SK-N-SH (cell line): ENCODE measurements around the gene STAT5B. TPM values are rescaled to one million over a fixed set of nuclear protein-coding genes. Genes with fewer than 3 reads are reported as not detected.

Experiments used
- CTCF ChIA-PET: fragments of 300-600, 350-600 bp; formaldehyde crosslinking; extraction: SDS; loops from one replicate; lab custom pipeline; 2021; lab: Yijun Ruan, JAX
- POLR2A ChIA-PET: fragments of 350-600 bp; sonication (Branson Sonifier 250); formaldehyde crosslinking; extraction: SDS; loops from one replicate; lab custom pipeline; 2020; ENCODE audit warnings: antibody characterized with exemption, inconsistent platforms; lab: Yijun Ruan, JAX
- DNase-seq: peaks from one replicate; pipeline ENCODE4 v3.0.0; 2012
- H2AFZ ChIP-seq: fragments of 200-600 bp; sonication (generic); 2 replicates; pipeline ENCODE4 v1.8.1; 2016; ENCODE audit warnings: antibody characterized with exemption, mild to moderate bottlenecking, low read depth
- H3F3A ChIP-seq: fragments of 200-600 bp; sonication (generic); replicated peaks from 2 replicates; pipeline ENCODE3; 2016; ENCODE audit warnings: antibody characterized with exemption, mild to moderate bottlenecking; ENCODE audit not compliant: insufficient read depth
- H3K27ac ChIP-seq, 2 experiments: fragments of 200-500 bp in 1 of 2; fragments of 200-600 bp in 1 of 2; sonication (Bioruptor generic) in 1 of 2; sonication (generic), shearing (Covaris generic) in 1 of 2; 2 replicates each; pipeline versions ENCODE4 v1.5.1 to v1.6.1; 2014 to 2016; ENCODE audit warnings: low read depth in 2 of 2, inconsistent platforms in 1 of 2, low read length in 1 of 2, mild to moderate bottlenecking in 1 of 2, mixed read lengths in 1 of 2
- H3K27me3 ChIP-seq: fragments of 200-600 bp; sonication (generic), shearing (Covaris generic); 2 replicates; pipeline ENCODE4 v1.6.1; 2016; ENCODE audit warnings: mixed run types; ENCODE audit not compliant: insufficient read depth
- H3K36me3 ChIP-seq, 2 experiments: fragments of 200-500 bp in 1 of 2; fragments of 200-600 bp in 1 of 2; sonication (Bioruptor generic) in 1 of 2; sonication (generic) in 1 of 2; replicated peaks in 1 of 2; 2 replicates each; pipeline versions ENCODE3 to v1.5.1; 2014 to 2016; ENCODE audit warnings: low read length in 1 of 2, mild to moderate bottlenecking in 1 of 2; ENCODE audit not compliant: insufficient read depth in 2 of 2, control insufficient read depth in 1 of 2
- H3K4me1 ChIP-seq, 2 experiments: fragments of 200-500 bp in 1 of 2; fragments of 200-600 bp in 1 of 2; sonication (Bioruptor generic) in 1 of 2; sonication (generic), shearing (Covaris generic) in 1 of 2; 2 replicates each; pipeline versions ENCODE4 v1.5.1 to v1.6.1; 2014 to 2016; ENCODE audit warnings: low read depth in 1 of 2, low read length in 1 of 2, mixed run types in 1 of 2; ENCODE audit not compliant: insufficient read depth in 2 of 2, control insufficient read depth in 1 of 2
- H3K4me2 ChIP-seq: fragments of 200-600 bp; sonication (generic), shearing (Covaris generic); 2 replicates; pipeline ENCODE4 v1.6.1; 2017; ENCODE audit warnings: mixed run types
- H3K4me3 ChIP-seq, 2 experiments: fragments of 200-500 bp in 1 of 2; fragments of 200-600 bp in 1 of 2; sonication (Bioruptor generic) in 1 of 2; sonication (generic), shearing (Covaris generic) in 1 of 2; 2 replicates each; pipeline versions ENCODE4 v1.5.1 to v1.8.1; 2014 to 2016; ENCODE audit warnings: low read depth in 2 of 2, inconsistent platforms in 1 of 2, low read length in 1 of 2, mild to moderate bottlenecking in 1 of 2, mixed read lengths in 1 of 2, moderate library complexity in 1 of 2
- H3K79me2 ChIP-seq: fragments of 200-600 bp; sonication (generic); 2 replicates; pipeline ENCODE4 v1.8.1; 2017; ENCODE audit warnings: mild to moderate bottlenecking; ENCODE audit not compliant: insufficient read depth
- H3K9ac ChIP-seq: fragments of 200-600 bp; sonication (generic); 2 replicates; pipeline ENCODE4 v1.6.1; 2017; ENCODE audit warnings: mixed run types
- H3K9me2 ChIP-seq: fragments of 200-600 bp; sonication (generic); 2 replicates; pipeline ENCODE4 v1.6.1; 2017; ENCODE audit warnings: mixed run types
- H3K9me3 ChIP-seq: fragments of 200-600 bp; sonication (generic); 2 replicates; pipeline ENCODE4 v1.6.1; 2017; ENCODE audit warnings: mixed run types, mild to moderate bottlenecking, moderate library complexity
- H4K20me1 ChIP-seq: fragments of 200-600 bp; sonication (generic); 2 replicates; pipeline ENCODE4 v1.6.1; 2017; ENCODE audit warnings: mild to moderate bottlenecking, mixed run types; ENCODE audit not compliant: insufficient read depth
- CTCF ChIP-seq: fragments of 200-600 bp; sonication (generic); IDR thresholded peaks from 2 replicates; pipeline ENCODE4 v1.6.1; 2017; ENCODE audit warnings: antibody characterized with exemption, mild to moderate bottlenecking, moderate library complexity
- EZH2phosphoT487 ChIP-seq: fragments of 200-600 bp; sonication (generic); IDR thresholded peaks from 2 replicates; pipeline ENCODE4 v1.6.1; 2017; ENCODE audit warnings: low read depth, mixed run types, mild to moderate bottlenecking, antibody characterized with exemption, moderate library complexity, borderline replicate concordance
- IRF3 ChIP-seq: fragments of 150-350 bp; IDR thresholded peaks from 2 replicates; pipeline ENCODE4 v1.6.1; 2016; ENCODE audit warnings: mild to moderate bottlenecking, low read depth, low read length
- MEF2A ChIP-seq: IDR thresholded peaks from 2 replicates; pipeline ENCODE4 v1.4.0; 2012; ENCODE audit warnings: low read depth, borderline replicate concordance
- NFIC ChIP-seq: IDR thresholded peaks from 2 replicates; pipeline ENCODE4 v1.4.0; 2012; ENCODE audit warnings: borderline replicate concordance
- RAD21 ChIP-seq: IDR thresholded peaks from 2 replicates; pipeline ENCODE4 v1.6.1; 2012; ENCODE audit warnings: mild to moderate bottlenecking, low read length
- RFX5 ChIP-seq: IDR thresholded peaks from 2 replicates; pipeline ENCODE4 v1.6.1; 2012; ENCODE audit warnings: mild to moderate bottlenecking, improper control_type of control experiment, low read length
- RXRA ChIP-seq: IDR thresholded peaks from 2 replicates; pipeline ENCODE4 v1.4.0; 2012; ENCODE audit warnings: low read depth, mild to moderate bottlenecking, borderline replicate concordance
- TCF12 ChIP-seq: IDR thresholded peaks from 2 replicates; pipeline ENCODE4 v1.4.0; 2012
- USF2 ChIP-seq: fragments of 150-350 bp; IDR thresholded peaks from 2 replicates; pipeline ENCODE4 v1.6.1; 2017; ENCODE audit warnings: antibody characterized with exemption, low read length, low read depth, borderline replicate concordance
- ZBTB33 ChIP-seq: IDR thresholded peaks from 2 replicates; pipeline ENCODE4 v1.4.0; 2012; ENCODE audit warnings: low read depth, borderline replicate concordance
- WGBS: methylation state at CpG from one replicate; pipeline ENCODE4 v1.1.6; 2017; ENCODE audit warnings: low lambda C conversion rate; 5-methylcytosine and 5-hydroxymethylcytosine counted together
- polyA plus RNA-seq, 3 experiments: library from polyadenylated mRNA; depleted of rRNA; stranded (reverse); fragments of >200 nt; gene quantifications; 2 replicates each; pipeline ENCODE4 v1.2.3, GENCODE V29; 2012

STAT5B gene
- polyA plus RNA-seq, 1 of the 3 experiments (the other 2 are of a cell fraction) = 23.6 TPM

- H3K27ac ChIP-seq = no peak overlapping the region
- H3K27me3 ChIP-seq = no peaks in the 10 kb centered on the region
- TF ChIP-seq IRF3 (no peak), CTCF (no peak), TCF12 (no peak), RFX5 (no peak), USF2 (no peak), EZH2phosphoT487 (no peak), RAD21 (no peak), NFIC (no peak), MEF2A (no peak), ZBTB33 (no peak), RXRA (no peak)
- DNase-seq = no peak
- CTCF ChIA-PET = no interaction called here
- no peaks in the 10 kb centered on the region for H3K9me3 ChIP-seq
- no peak overlapping the region for H2AFZ ChIP-seq
- POLR2A ChIA-PET = no interaction called here
- H3K4me3 ChIP-seq = no peak overlapping the region
- no peaks in the 10 kb centered on the region for H3K79me2 ChIP-seq
- H3K9me2 ChIP-seq = no peaks in the 10 kb centered on the region
- peaks cover 0 to 25% of the 10 kb centered on the region in 2 experiments; a peak in 1 of 4 replicates for H3K4me1 ChIP-seq
- no peaks in the 10 kb centered on the region for H4K20me1 ChIP-seq
- peaks cover 0 to 7% of the 10 kb centered on the region in 2 experiments for H3K36me3 ChIP-seq
- no peaks in the 10 kb centered on the region for H3F3A ChIP-seq
- WGBS = 96% methylated on average over 8 of the region's 8 CpGs
- H3K4me2 ChIP-seq = no peak overlapping the region
- no peak overlapping the region for H3K9ac ChIP-seq
Measured at GRCh38 chr17:42197564-42198156, 78.5 kb downstream of the STAT5B start.
